NB4 (cell line): ENCODE measurements around the gene UTY.

Source experiments
- DNase-seq: peaks from one replicate; pipeline ENCODE4 v3.0.0; 2010; ENCODE audit warnings: low read depth
- H3K4me3 ChIP-seq: one replicate; pipeline ENCODE4 v1.5.1; 2011; ENCODE audit warnings: mild to moderate bottlenecking, low read depth, low read length, moderate library complexity
- MYC ChIP-seq: IDR thresholded peaks from 2 replicates; pipeline ENCODE4 v1.6.1; 2011; ENCODE audit warnings: low read depth, low read length
- POLR2A ChIP-seq: IDR thresholded peaks from 2 replicates; pipeline ENCODE4 v1.6.1; 2011; ENCODE audit warnings: mild to moderate bottlenecking; ENCODE audit not compliant: insufficient read length; ENCODE audit errors: extremely low read depth
- TF ChIP-seq, protein P1 (sequence below): IDR thresholded peaks from one replicate; pipeline ENCODE4 v1.5.1; 2012; ENCODE audit warnings: low read depth, low read length
- TF ChIP-seq, protein P2 (sequence below): IDR thresholded peaks from 2 replicates; pipeline ENCODE4 v1.6.1; 2011; ENCODE audit warnings: low read depth, low read length

Gene UTY

GRCh38 chrY:13307959-13308358, 171.9 kb downstream of the UTY start:
- H3K4me3 ChIP-seq: no peak overlapping the region
- TF ChIP-seq, protein P1, sequence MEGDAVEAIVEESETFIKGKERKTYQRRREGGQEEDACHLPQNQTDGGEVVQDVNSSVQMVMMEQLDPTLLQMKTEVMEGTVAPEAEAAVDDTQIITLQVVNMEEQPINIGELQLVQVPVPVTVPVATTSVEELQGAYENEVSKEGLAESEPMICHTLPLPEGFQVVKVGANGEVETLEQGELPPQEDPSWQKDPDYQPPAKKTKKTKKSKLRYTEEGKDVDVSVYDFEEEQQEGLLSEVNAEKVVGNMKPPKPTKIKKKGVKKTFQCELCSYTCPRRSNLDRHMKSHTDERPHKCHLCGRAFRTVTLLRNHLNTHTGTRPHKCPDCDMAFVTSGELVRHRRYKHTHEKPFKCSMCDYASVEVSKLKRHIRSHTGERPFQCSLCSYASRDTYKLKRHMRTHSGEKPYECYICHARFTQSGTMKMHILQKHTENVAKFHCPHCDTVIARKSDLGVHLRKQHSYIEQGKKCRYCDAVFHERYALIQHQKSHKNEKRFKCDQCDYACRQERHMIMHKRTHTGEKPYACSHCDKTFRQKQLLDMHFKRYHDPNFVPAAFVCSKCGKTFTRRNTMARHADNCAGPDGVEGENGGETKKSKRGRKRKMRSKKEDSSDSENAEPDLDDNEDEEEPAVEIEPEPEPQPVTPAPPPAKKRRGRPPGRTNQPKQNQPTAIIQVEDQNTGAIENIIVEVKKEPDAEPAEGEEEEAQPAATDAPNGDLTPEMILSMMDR: no peak
- TF ChIP-seq MYC (no peak), POLR2A (no peak)
- TF ChIP-seq, protein P2, sequence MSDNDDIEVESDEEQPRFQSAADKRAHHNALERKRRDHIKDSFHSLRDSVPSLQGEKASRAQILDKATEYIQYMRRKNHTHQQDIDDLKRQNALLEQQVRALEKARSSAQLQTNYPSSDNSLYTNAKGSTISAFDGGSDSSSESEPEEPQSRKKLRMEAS: no peak
- no peak for DNase-seq

DNA sequence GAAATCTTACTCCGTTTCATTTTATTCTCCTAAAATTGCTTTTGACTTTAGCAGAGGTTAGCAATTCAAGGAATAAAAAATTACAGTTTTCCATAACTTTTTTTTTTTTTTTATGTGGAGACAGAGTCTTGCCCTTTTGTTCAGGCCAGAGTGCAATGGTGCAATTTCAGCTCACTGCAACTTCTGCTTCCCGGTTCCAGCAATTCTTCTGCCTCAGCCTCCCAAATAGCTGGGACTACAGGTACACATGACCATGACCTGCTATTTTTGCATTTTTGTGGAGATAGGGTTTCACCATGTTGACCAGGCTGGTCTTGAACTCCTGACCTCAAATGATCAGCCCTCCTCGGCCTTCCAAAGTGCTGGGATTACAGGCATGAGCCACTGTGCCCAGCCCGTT, 179.0 kb downstream of the UTY start:
- no peak overlapping the region for H3K4me3 ChIP-seq
- TF ChIP-seq, protein P2: no peak
- TF ChIP-seq MYC (no peak), POLR2A (no peak)
- TF ChIP-seq, protein P1: no peak
- no peak for DNase-seq

DNA sequence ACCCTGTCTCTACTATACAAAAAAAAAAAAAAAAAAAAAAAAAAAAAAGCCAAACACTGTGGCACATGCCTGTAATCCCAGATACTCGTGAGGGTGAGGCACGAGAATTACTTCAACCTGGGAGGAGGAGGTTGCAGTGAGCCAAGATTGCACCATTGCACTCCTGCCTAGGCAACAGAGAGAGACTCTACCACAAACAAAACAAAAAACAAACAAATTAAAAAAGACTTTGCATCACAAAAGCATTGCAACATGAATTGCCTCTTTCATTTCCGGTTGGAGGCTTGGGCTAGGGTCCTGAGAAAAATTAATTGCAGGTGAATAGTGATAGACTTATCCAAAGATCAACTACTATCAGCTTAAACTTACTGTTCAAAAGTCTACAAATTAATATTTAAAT, 180.4 kb downstream of the UTY start:
- no peak overlapping the region for H3K4me3 ChIP-seq
- TF ChIP-seq MYC (no peak), POLR2A (no peak)
- TF ChIP-seq, protein P1: no peak
- TF ChIP-seq, protein P2: no peak
- DNase-seq: no peak

GRCh38 chrY:13296176-13296890, 183.5 kb downstream of the UTY start:
- DNase-seq: no peak
- TF ChIP-seq, protein P2: no peak
- TF ChIP-seq, protein P1: no peak
- TF ChIP-seq MYC (no peak), POLR2A (no peak)
- H3K4me3 ChIP-seq: no peak overlapping the region

GRCh38 chrY:13295026-13295425, 184.8 kb downstream of the UTY start:
- no peak for DNase-seq
- no peak overlapping the region for H3K4me3 ChIP-seq
- TF ChIP-seq, protein P2: no peak
- TF ChIP-seq, protein P1: no peak
- TF ChIP-seq MYC: no peak
- TF ChIP-seq POLR2A: no peak
